CD8-positive, alpha-beta memory T cell (primary cell): ENCODE measurements around the gene PDZRN4. TPM values are rescaled to one million over a fixed set of nuclear protein-coding genes. Genes with fewer than 3 reads are reported as not detected.
A peak's percentile ranks its signal among the peaks of the same experiment; 100 is the strongest.
"Not testable (repeated sequence)": the region's sequence is repeated elsewhere in the genome, so short reads cannot be mapped to it uniquely, and the experiment has no call there.

Source experiments
- CTCF ChIA-PET: fragments of 350-600 bp; sonication (Branson Sonifier 250); formaldehyde crosslinking; loops from one replicate; lab custom pipeline; 2021; ENCODE audit warnings: antibody characterized with exemption; lab: Charles Lee
- POLR2A ChIA-PET: fragments of 350-600 bp; sonication (Branson Sonifier 250); formaldehyde crosslinking; loops from one replicate; lab custom pipeline; 2021; ENCODE audit warnings: antibody characterized with exemption; lab: Charles Lee
- DNase-seq, 5 donors: peaks; one replicate each; pipeline versions ENCODE4 v3.0.0 to v3.0.0-alpha.2; 2020 to 2022; ENCODE audit warnings: mixed read lengths in 1 of 5
- H3K27ac ChIP-seq: one replicate; pipeline ENCODE4 v1.7.0; 2013; ENCODE audit warnings: low read depth, mild to moderate bottlenecking, low read length, moderate library complexity
- H3K27me3 ChIP-seq: 2 replicates; pipeline ENCODE4 v1.7.0; 2013; ENCODE audit warnings: low read length, mild to moderate bottlenecking; ENCODE audit not compliant: insufficient read depth, poor library complexity, severe bottlenecking
- H3K36me3 ChIP-seq: 2 replicates; pipeline ENCODE4 v1.7.0; 2013; ENCODE audit warnings: mild to moderate bottlenecking, low read length, moderate library complexity; ENCODE audit not compliant: insufficient read depth
- H3K4me1 ChIP-seq: 2 replicates; pipeline ENCODE4 v1.7.0; 2013; ENCODE audit warnings: mild to moderate bottlenecking, low read length, moderate library complexity; ENCODE audit not compliant: insufficient read depth
- H3K4me3 ChIP-seq: 2 replicates; pipeline ENCODE4 v1.7.0; 2013; ENCODE audit warnings: mild to moderate bottlenecking, low read length
- H3K9me3 ChIP-seq: 2 replicates; pipeline ENCODE4 v1.7.0; 2013; ENCODE audit warnings: mild to moderate bottlenecking, low read length
- H3K27ac Mint-ChIP-seq, 8 donors: one replicate each; pipeline ENCODE4 v1.8.0; 2020 to 2021; ENCODE audit warnings: mixed read lengths in 8 of 8, mild to moderate bottlenecking in 6 of 8, inconsistent platforms in 3 of 8, moderate library complexity in 3 of 8
- H3K27me3 Mint-ChIP-seq, 2 donors: one replicate each; pipeline ENCODE4 v1.8.0; 2020 to 2021; ENCODE audit warnings: mixed read lengths in 2 of 2, mild to moderate bottlenecking in 1 of 2, moderate library complexity in 1 of 2
- H3K36me3 Mint-ChIP-seq, 3 donors: one replicate each; pipeline ENCODE4 v1.8.0; 2020 to 2021; ENCODE audit warnings: mixed read lengths in 3 of 3, inconsistent platforms in 1 of 3, mild to moderate bottlenecking in 1 of 3
- H3K4me1 Mint-ChIP-seq, 3 donors: one replicate each; pipeline ENCODE4 v1.8.0; 2020 to 2021; ENCODE audit warnings: mixed read lengths in 3 of 3, inconsistent platforms in 1 of 3, mild to moderate bottlenecking in 1 of 3
- H3K4me3 Mint-ChIP-seq, 7 donors: one replicate each; pipeline ENCODE4 v1.8.0; 2020 to 2021; ENCODE audit warnings: mixed read lengths in 7 of 7, mild to moderate bottlenecking in 6 of 7, moderate library complexity in 4 of 7, inconsistent platforms in 2 of 7
- H3K9me3 Mint-ChIP-seq, 5 donors: one replicate each; pipeline ENCODE4 v1.8.0; 2020 to 2022; ENCODE audit warnings: mixed read lengths in 5 of 5, mild to moderate bottlenecking in 3 of 5, moderate library complexity in 2 of 5, inconsistent platforms in 1 of 5
- polyA plus RNA-seq: library from polyadenylated mRNA; unstranded; fragments of 300-500 nt; fragmentation: Illumina TruSeq; gene quantifications from one replicate; pipeline ENCODE4 v1.2.3, GENCODE V29; 2021
- total RNA-seq, 2 experiments: library from RNA; stranded (reverse); gene quantifications; one replicate each; pipeline ENCODE4 v1.2.3, GENCODE V29; 2021

Gene PDZRN4
- total and polyA plus RNA-seq, 3 experiments from 2014 or later, result not detected

- Mint-ChIP-seq H3K27me3 (no peaks in the 10 kb centered on the region), H3K36me3 (no peaks in the 10 kb centered on the region), H3K4me1 (no peaks in the 10 kb centered on the region), H3K9me3 (peaks cover 0 to 2% (median 0%) of the 10 kb centered on the region in 5 donors), H3K4me3 (no peak overlapping the region), H3K27ac (no peak overlapping the region)
- POLR2A ChIA-PET, result no interaction called here
- H3K4me1 ChIP-seq, result no peaks in the 10 kb centered on the region
- H3K27ac ChIP-seq, result no peak overlapping the region
- no peak overlapping the region for H3K4me3 ChIP-seq
- H3K27me3 ChIP-seq, result no peaks in the 10 kb centered on the region
- no peak for DNase-seq
- CTCF ChIA-PET, result no interaction called here
- H3K36me3 ChIP-seq, result no peaks in the 10 kb centered on the region
- H3K9me3 ChIP-seq, result no peaks in the 10 kb centered on the region
Observed at GRCh38 chr12:41606468-41607445, 418.6 kb downstream of the PDZRN4 start.

GRCh38 chr12:41612892-41613557 is 424.9 kb downstream of the PDZRN4 start:
- H3K27me3 ChIP-seq, result no peaks in the 10 kb centered on the region
- H3K9me3 ChIP-seq, result no peaks in the 10 kb centered on the region
- CTCF ChIA-PET, result no interaction called here
- peaks cover 0 to 3% of the 10 kb centered on the region in 2 donors for H3K27me3 Mint-ChIP-seq
- DNase-seq, result no peak
- no peak overlapping the region for H3K4me3 Mint-ChIP-seq
- POLR2A ChIA-PET, result no interaction called here
- H3K4me1 ChIP-seq, result no peaks in the 10 kb centered on the region
- no peaks in the 10 kb centered on the region for H3K36me3 ChIP-seq
- no peaks in the 10 kb centered on the region for H3K36me3 Mint-ChIP-seq
- H3K4me1 Mint-ChIP-seq, result no peaks in the 10 kb centered on the region
- no peak overlapping the region for H3K4me3 ChIP-seq
- H3K9me3 Mint-ChIP-seq, result peaks cover 0 to 6% (median 1%) of the 10 kb centered on the region in 5 donors
- no peak overlapping the region for H3K27ac ChIP-seq
- H3K27ac Mint-ChIP-seq, result no peak overlapping the region

GRCh38 chr12:41615174-41615573 is 427.1 kb downstream of the PDZRN4 start:
- H3K36me3 ChIP-seq, H3K4me3 Mint-ChIP-seq, H3K4me1 Mint-ChIP-seq, H3K9me3 ChIP-seq, H3K4me1 ChIP-seq, H3K27me3 ChIP-seq, H3K27ac ChIP-seq, H3K27me3 Mint-ChIP-seq, POLR2A ChIA-PET, H3K4me3 ChIP-seq, H3K36me3 Mint-ChIP-seq, DNase-seq, H3K27ac Mint-ChIP-seq, CTCF ChIA-PET: not testable (repeated sequence)
- peaks cover 0 to 11% (median 1%) of the 10 kb centered on the region in 5 donors for H3K9me3 Mint-ChIP-seq

- Mint-ChIP-seq H3K27me3 (peaks cover 0 to 3% of the 10 kb centered on the region in 2 donors), H3K27ac (peak overlapping the region in 1 of 8 donors; percentile 47), H3K4me3 (no peak overlapping the region), H3K9me3 (peaks cover 0 to 9% (median 0%) of the 10 kb centered on the region in 5 donors), H3K4me1 (no peaks in the 10 kb centered on the region), H3K36me3 (no peaks in the 10 kb centered on the region)
- Histone ChIP-seq H3K27ac (no peak overlapping the region), H3K4me1 (no peaks in the 10 kb centered on the region), H3K27me3 (no peaks in the 10 kb centered on the region), H3K9me3 (no peaks in the 10 kb centered on the region), H3K36me3 (no peaks in the 10 kb centered on the region), H3K4me3 (no peak overlapping the region)
- ChIA-PET POLR2A (no interaction called here), CTCF (no interaction called here)
- no peak for DNase-seq
Observed at GRCh38 chr12:41619705-41620104, 431.6 kb downstream of the PDZRN4 start.

GRCh38 chr12:41621291-41621690 is 433.2 kb downstream of the PDZRN4 start:
- H3K27me3 ChIP-seq, result no peaks in the 10 kb centered on the region
- Mint-ChIP-seq H3K36me3 (no peaks in the 10 kb centered on the region), H3K27me3 (peaks cover 0 to 4% of the 10 kb centered on the region in 2 donors), H3K9me3 (peaks cover 0 to 9% (median 0%) of the 10 kb centered on the region in 5 donors), H3K4me3 (no peak overlapping the region), H3K27ac (no peak overlapping the region), H3K4me1 (no peaks in the 10 kb centered on the region)
- no peaks in the 10 kb centered on the region for H3K36me3 ChIP-seq
- POLR2A ChIA-PET, result no interaction called here
- CTCF ChIA-PET, result no interaction called here
- no peaks in the 10 kb centered on the region for H3K9me3 ChIP-seq
- H3K4me3 ChIP-seq, result no peak overlapping the region
- no peaks in the 10 kb centered on the region for H3K4me1 ChIP-seq
- no peak overlapping the region for H3K27ac ChIP-seq
- no peak for DNase-seq
